ENCODE data around the gene NOTCH4.
A peak's percentile ranks its signal among the peaks of the same experiment; 100 is the strongest.

The NOTCH4 gene

DNA sequence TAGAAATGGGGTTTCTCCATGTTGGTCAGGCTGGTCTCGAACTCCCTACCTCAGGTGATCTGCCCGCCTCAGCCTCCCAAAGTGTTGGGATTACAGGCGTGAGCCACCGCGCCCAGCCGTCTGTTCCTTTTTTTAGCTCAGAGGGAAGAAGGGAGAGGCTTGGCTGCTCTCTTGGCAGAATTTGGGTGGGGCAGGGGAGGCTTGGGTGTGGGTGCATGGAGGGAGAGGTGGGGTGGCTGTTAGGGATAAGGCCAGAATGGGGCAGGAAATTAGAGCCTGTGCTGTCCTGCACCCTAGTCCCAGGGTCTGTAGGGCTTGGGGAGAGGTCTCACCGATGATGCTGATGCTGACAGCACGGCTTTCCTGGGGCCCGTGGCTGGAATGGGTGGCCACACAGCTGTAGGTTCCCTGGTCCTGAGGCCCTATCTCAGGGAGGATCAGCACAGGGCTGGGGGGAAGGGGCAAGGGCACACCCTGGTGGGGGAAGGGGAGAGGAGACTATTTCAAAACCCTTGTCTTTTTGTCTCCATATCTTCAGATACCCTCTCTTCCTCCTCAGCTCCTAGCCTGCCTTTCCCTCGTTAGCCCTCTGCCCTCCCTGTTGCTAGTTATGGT lies 41.8 kb downstream of the NOTCH4 start:
- no peak for DNase-seq (ENCODE audit: low read depth in 2 of 2)

DNA sequence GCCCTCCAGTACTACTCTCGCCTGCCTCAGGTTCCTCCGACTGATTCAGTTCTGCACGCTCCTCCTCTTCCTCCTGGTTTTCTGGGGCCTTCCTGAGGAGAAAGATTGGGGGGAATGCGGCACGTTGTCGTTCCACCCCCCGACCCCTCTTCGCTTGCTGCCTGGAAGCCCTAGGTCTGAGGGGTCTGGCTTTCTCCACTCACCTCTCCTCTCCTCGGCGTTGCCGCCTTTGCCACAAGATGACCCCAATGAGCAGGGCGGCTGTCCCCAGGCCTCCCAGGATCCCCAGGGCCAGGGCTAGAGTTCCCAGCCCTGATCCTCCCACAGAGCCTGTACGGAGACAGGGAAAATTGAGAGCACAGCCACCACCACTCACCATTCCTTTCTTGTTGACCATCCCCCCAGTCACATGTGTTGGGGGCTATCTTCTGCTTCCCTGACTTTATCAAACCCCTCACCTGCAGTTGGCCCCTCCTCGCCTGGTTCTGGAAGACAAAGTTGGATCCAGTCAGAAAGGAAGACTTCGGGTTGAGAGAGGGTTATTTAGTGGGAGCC lies 42.6 kb downstream of the NOTCH4 start:
- DNase-seq (ENCODE audit: low read depth in 2 of 2), result no peak

DNA sequence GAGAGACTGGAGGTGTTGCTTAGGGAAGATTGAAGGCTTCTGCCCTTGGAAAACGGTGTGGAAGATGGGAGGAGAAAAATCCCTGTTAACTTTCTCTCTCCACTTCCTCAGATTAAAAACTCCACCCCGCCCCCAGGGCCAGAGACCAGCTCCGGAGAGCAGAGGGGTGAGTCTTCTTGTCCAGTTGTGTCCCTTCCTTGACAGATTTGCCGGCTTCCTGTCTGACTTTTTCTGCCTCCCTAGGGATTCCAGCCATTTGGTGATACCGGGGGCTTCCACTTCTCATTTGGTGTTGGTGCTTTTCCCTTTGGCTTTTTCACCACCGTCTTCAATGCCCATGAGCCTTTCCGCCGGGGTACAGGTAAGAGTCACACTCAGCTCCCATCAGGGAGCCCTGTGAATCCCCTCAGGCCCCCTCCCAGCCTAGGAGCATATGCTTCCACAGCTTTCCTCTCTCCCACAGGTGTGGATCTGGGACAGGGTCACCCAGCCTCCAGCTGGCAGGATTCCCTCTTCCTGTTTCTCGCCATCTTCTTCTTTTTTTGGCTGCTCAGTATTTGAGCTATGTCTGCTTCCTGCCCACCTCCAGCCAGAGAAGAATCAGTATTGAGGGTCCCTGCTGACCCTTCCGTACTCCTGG lies 44.0 kb downstream of the NOTCH4 start:
- no peak for DNase-seq (ENCODE audit: low read depth in 2 of 2)

DNA sequence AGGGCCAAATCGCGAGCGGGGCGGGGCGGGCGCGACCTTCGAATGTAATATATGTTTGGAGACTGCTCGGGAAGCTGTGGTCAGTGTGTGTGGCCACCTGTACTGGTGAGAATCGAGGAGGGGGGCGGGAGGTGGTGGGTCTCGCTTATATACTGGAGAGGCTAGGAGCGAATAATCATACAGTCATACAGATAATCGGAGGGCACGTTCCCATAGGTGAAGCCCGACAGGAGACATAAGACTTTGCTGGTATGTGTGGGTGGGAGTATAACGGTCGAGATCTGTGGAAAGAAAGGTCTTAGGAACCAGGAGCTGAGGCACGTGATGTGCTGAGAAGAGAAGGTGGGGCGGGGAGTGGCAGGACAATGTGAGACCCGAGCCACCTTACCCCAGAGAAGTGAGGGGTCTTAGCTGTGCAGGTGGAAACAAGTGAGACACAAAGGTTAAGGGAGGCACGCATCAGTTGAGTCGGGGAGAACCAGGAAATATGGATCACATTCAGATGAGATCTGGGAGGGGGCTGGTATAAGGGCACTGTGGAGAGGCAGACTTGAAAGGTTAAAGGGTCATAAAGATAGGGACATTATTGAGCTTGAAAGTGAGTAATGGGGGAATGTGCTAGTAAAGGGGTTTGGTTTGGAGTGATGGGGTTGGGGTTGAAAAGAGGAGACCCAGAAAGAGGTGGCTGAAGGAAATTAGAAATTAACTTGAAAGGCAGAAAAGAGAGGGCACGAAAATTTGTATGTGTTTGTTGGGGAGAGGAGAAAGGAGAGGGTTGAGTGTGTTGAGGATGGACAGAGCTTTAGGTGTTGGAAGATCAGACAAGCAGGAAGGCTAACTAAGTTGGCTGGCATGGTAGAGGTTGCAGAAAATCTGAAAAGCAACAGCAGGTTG lies 45.1 kb downstream of the NOTCH4 start:
- DNase-seq (ENCODE audit: low read depth in 2 of 2), result no peak

DNA sequence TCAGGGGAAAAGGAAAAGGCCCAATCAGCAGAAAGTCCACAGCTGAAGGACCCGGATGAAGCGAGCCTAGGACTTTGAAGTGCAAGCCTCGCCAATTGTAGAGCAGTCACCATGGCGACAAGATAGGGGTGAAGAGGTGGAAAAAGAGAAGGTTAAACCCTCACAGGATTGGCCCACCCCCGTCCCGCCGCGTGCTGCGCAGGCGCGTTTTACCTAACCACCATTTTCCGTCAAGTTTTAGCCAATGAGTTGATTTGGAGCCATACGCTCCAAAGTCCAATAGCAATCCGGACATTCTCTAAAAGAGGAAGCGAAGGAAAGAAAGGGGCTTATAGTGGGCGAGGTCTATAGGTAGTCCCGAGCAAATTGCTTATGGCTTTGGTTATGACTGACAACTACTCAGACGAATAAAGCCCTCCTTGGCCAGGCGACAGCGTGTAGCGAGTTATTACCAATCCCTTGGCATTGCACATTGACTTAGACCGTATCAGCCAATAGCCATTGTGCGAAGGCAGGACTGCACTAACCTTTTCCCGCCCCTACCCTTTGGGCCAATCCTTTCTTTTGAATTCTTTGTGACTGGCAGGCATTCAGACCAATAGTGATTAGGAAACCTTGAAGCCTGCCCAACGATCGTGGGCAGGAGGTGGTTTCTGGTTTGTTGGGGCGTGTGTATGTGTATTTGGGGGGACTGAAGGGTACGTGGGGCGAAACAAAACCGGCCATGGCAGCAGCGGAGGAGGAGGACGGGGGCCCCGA lies 45.9 kb downstream of the NOTCH4 start, which contains the start of gene RNF5:
Gene RNF5, plus strand, starts transcription at position 618 of the 759 bp plus-strand sequence. Its CDS starts 107 bp downstream, at position 725.
- peak; percentile 81 to 90 for DNase-seq (ENCODE audit: low read depth in 2 of 2)

GRCh38 chr6:32177183-32177787 lies 46.6 kb downstream of the NOTCH4 start:
- DNase-seq (ENCODE audit: low read depth in 2 of 2), result peak in 1 of 2 donors; percentile 28

GRCh38 chr6:32176476-32177182 lies 47.2 kb downstream of the NOTCH4 start:
- no peak for DNase-seq (ENCODE audit: low read depth in 2 of 2)

- DNase-seq (ENCODE audit: low read depth in 2 of 2), result peak; percentile 96
Measured at GRCh38 chr6:32175711-32176475, 48.0 kb downstream of the NOTCH4 start, which contains the start of gene AGPAT1. AGPAT1 (minus strand) TSS chr6:32176084; CDS start chr6:32171496, 4,588 bp downstream.

DNA sequence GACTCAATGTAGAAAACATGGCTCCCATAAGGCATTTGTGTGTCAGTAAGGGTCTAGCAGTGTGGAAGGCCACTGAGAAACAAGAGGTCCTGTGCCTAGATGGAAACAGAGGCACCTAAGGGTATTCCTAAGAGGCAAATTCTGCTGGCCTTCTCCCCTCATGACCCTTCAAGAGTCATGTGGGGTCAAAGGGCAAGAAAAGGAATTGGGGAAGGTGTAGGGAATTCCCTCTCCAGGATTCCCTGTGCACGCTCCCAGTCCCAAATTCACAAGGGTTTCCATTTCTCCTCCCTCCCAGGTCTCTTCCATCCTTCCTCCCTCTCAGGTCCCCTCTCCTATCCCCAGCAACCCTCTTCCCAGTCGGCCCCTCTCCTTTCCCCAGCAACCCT lies 48.6 kb downstream of the NOTCH4 start:
- no peak for DNase-seq (ENCODE audit: low read depth in 2 of 2)

GRCh38 chr6:32174416-32174815 lies 49.5 kb downstream of the NOTCH4 start:
- no peak for DNase-seq (ENCODE audit: low read depth in 2 of 2)

DNA sequence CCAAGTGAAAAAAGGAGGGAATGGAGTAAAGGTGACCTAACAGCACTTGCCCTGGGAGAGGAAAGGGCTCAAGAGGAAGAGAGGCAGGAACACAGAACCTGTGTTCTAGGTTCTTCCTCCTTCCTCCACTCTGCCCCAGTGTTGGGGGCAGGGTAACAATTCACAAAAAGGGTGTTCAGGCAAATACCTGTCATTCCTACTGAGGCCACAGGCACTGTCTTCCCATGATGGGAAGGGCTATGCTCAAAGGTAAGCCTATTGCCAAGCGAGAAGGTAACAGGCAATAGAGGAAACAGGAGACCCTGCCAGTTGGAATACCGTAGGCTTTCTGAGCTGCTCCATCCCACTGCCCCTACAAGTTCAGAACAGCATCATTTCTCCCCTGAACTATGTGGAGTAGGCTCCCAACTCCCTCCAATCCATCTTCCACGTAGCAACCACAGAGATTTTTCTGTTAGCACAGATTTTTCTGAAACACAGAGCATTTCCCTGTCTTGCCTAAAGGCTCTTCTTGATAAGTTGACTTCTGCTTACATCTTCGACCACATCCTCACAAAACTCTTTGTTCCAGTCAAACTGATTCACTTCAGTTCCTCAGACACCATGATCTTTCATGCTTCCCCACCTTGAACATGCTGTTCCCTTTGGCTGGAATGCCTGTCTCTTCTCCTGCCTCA lies 50.7 kb downstream of the NOTCH4 start:
- no peak for DNase-seq (ENCODE audit: low read depth in 2 of 2)

- no peak for DNase-seq (ENCODE audit: low read depth in 2 of 2)
Measured at GRCh38 chr6:32171234-32171633, 52.6 kb downstream of the NOTCH4 start.

GRCh38 chr6:32170294-32170693 lies 53.6 kb downstream of the NOTCH4 start:
- no peak for DNase-seq (ENCODE audit: low read depth in 2 of 2)

GRCh38 chr6:32168807-32169591 lies 54.9 kb downstream of the NOTCH4 start:
- no peak for DNase-seq (ENCODE audit: low read depth in 2 of 2)

DNA sequence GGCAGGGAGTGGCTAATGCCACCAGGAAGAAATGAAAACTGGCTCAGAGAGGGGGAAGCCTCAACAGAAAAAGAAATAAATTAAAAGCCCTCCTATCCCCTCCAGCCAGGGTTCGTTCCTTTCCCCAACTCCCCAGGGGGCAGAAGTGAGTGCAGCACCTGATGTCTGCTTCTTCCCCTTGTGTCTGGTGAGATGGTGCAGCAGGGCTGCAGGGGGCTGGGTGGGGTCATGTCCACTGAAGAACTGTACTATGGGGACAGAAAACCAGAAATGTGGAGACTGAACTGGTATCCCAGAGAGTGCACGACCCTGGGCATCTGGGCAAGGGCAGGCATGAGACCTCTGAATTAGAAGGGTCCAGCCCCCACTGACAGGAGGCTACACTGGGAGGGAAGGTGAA lies 55.5 kb downstream of the NOTCH4 start:
- no peak for DNase-seq (ENCODE audit: low read depth in 2 of 2)

- no peak for DNase-seq (ENCODE audit: low read depth in 2 of 2)
Measured at GRCh38 chr6:32167761-32168262, 56.1 kb downstream of the NOTCH4 start.

DNA sequence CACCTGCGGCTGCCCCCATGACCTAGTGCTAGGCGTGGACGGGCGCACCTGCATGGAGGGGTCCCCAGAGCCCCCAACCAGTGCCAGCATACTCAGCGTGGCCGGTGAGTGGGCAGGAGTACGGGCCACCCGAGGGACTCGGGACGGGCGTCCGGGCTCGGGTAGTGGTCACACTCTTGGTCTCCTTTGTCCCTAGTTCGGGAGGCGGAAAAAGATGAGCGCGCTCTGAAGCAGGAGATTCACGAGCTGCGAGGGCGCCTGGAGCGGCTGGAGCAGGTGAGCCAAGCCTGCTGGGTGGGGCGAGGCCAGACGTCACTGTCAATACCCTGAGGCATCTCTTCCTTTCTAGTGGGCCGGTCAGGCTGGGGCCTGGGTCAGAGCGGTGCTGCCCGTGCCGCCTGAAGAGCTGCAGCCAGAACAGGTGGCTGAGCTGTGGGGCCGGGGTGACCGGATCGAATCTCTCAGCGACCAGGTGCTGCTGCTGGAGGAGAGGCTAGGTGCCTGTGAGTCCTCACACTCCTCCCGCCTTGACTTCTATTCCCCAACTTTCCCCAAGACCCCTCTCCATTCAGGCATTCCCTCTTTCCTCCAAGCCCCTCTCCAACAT lies 56.6 kb downstream of the NOTCH4 start:
- no peak for DNase-seq (ENCODE audit: low read depth in 2 of 2)
